ENCODE results near the gene PRR15L. TPM values are rescaled to one million over a fixed set of nuclear protein-coding genes. Genes with fewer than 3 reads are reported as not detected.
"Not testable (repeated sequence)": the region's sequence is repeated elsewhere in the genome, so short reads cannot be mapped to it uniquely, and the experiment has no call there.

The PRR15L gene
- polyA plus RNA-seq, 4 donors: 159 to 388 (median 277) TPM

GRCh38 chr17:47928415-47928814, 29.3 kb downstream of the PRR15L start:
- 68 to 70% (median 69%) methylated on average over 2 of the region's 2 CpGs for WGBS, 3 donors
- H3K4me1 ChIP-seq (ENCODE audit: control insufficient read depth in 3 of 3, insufficient read depth in 2 of 3, low read depth in 1 of 3, low read length in 2 of 3): peaks cover 0 to 6% (median 2%) of the 10 kb centered on the region in 3 donors
- H3K36me3 ChIP-seq (ENCODE audit: control insufficient read depth in 3 of 3, insufficient read depth in 2 of 3, low read depth in 1 of 3, low read length in 3 of 3): peaks cover 17 to 78% (median 24%) of the 10 kb centered on the region in 3 donors

GRCh38 chr17:47927821-47928400, 29.8 kb downstream of the PRR15L start:
- FAIRE-seq (no peak), DNase-seq (no peak)
- Histone ChIP-seq H3K27me3 (ENCODE audit: control insufficient read depth in 3 of 3, insufficient read depth in 3 of 3, low read length in 3 of 3) (no peaks in the 10 kb centered on the region), H3K4me1 (ENCODE audit: control insufficient read depth in 3 of 3, insufficient read depth in 2 of 3, low read depth in 1 of 3, low read length in 2 of 3) (peaks cover 0 to 6% (median 2%) of the 10 kb centered on the region in 3 donors), H3K36me3 (ENCODE audit: control insufficient read depth in 3 of 3, insufficient read depth in 2 of 3, low read depth in 1 of 3, low read length in 3 of 3) (peaks cover 19 to 78% (median 24%) of the 10 kb centered on the region in 3 donors), H3K4me3 (ENCODE audit: low read depth in 1 of 3, low read length in 3 of 3) (no peak overlapping the region), H3K9me3 (ENCODE audit: control insufficient read depth in 2 of 2, insufficient read depth in 1 of 2, low read depth in 1 of 2, low read length in 1 of 2) (no peaks in the 10 kb centered on the region), H3K27ac (ENCODE audit: low read depth in 1 of 3, low read length in 2 of 3) (no peak overlapping the region)
- WGBS, 3 donors: 93 to 95% (median 95%) methylated on average over 20 of the region's 20 CpGs

More at GRCh38 chr17:47928415-47928814, 29.3 kb downstream of the PRR15L start:
- no peak overlapping the region for H3K4me3 ChIP-seq (ENCODE audit: low read depth in 1 of 3, low read length in 3 of 3)
- DNase-seq: no peak
- H3K9me3 ChIP-seq (ENCODE audit: control insufficient read depth in 2 of 2, insufficient read depth in 1 of 2, low read depth in 1 of 2, low read length in 1 of 2): no peaks in the 10 kb centered on the region
- no peak overlapping the region for H3K27ac ChIP-seq (ENCODE audit: low read depth in 1 of 3, low read length in 2 of 3)
- H3K27me3 ChIP-seq (ENCODE audit: control insufficient read depth in 3 of 3, insufficient read depth in 3 of 3, low read length in 3 of 3): no peaks in the 10 kb centered on the region
- no peak for FAIRE-seq

- H3K36me3 ChIP-seq (ENCODE audit: control insufficient read depth in 3 of 3, insufficient read depth in 2 of 3, low read depth in 1 of 3, low read length in 3 of 3): peaks cover 19 to 79% (median 23%) of the 10 kb centered on the region in 3 donors
- no peak overlapping the region for H3K4me3 ChIP-seq (ENCODE audit: low read depth in 1 of 3, low read length in 3 of 3)
- peaks cover 0 to 6% (median 2%) of the 10 kb centered on the region in 3 donors for H3K4me1 ChIP-seq (ENCODE audit: control insufficient read depth in 3 of 3, insufficient read depth in 2 of 3, low read depth in 1 of 3, low read length in 2 of 3)
- H3K9me3 ChIP-seq (ENCODE audit: control insufficient read depth in 2 of 2, insufficient read depth in 1 of 2, low read depth in 1 of 2, low read length in 1 of 2): no peaks in the 10 kb centered on the region
- H3K27me3 ChIP-seq (ENCODE audit: control insufficient read depth in 3 of 3, insufficient read depth in 3 of 3, low read length in 3 of 3): no peaks in the 10 kb centered on the region
- DNase-seq (no peak), FAIRE-seq (no peak)
- H3K27ac ChIP-seq (ENCODE audit: low read depth in 1 of 3, low read length in 2 of 3): no peak overlapping the region
- WGBS, 3 donors: 88 to 94% (median 92%) methylated on average over 1 to 3 of the region's 3 CpGs
Measured at GRCh38 chr17:47925678-47925988, 32.0 kb downstream of the PRR15L start.

GRCh38 chr17:47924785-47925677, 32.7 kb downstream of the PRR15L start:
- DNase-seq: no peak
- 91 to 95% (median 94%) methylated on average over 23 of the region's 23 CpGs for WGBS, 3 donors
- no peak for FAIRE-seq

GRCh38 chr17:47919889-47920288, 37.8 kb downstream of the PRR15L start:
- peaks cover 3 to 51% (median 7%) of the 10 kb centered on the region in 3 donors for H3K36me3 ChIP-seq (ENCODE audit: control insufficient read depth in 3 of 3, insufficient read depth in 2 of 3, low read depth in 1 of 3, low read length in 3 of 3)
- not testable (repeated sequence) for H3K27ac ChIP-seq (ENCODE audit: low read depth in 1 of 3, low read length in 2 of 3); H3K4me1 ChIP-seq (ENCODE audit: control insufficient read depth in 3 of 3, insufficient read depth in 2 of 3, low read depth in 1 of 3, low read length in 2 of 3); H3K27me3 ChIP-seq (ENCODE audit: control insufficient read depth in 3 of 3, insufficient read depth in 3 of 3, low read length in 3 of 3); H3K4me3 ChIP-seq (ENCODE audit: low read depth in 1 of 3, low read length in 3 of 3); H3K9me3 ChIP-seq (ENCODE audit: control insufficient read depth in 2 of 2, insufficient read depth in 1 of 2, low read depth in 1 of 2, low read length in 1 of 2); FAIRE-seq; DNase-seq
- 93 to 95% (median 95%) methylated on average over 14 of the region's 14 CpGs for WGBS, 3 donors

More at GRCh38 chr17:47924785-47925677, 32.7 kb downstream of the PRR15L start:
- H3K4me1 ChIP-seq (ENCODE audit: control insufficient read depth in 3 of 3, insufficient read depth in 2 of 3, low read depth in 1 of 3, low read length in 2 of 3): peaks cover 0 to 6% (median 2%) of the 10 kb centered on the region in 3 donors
- H3K36me3 ChIP-seq (ENCODE audit: control insufficient read depth in 3 of 3, insufficient read depth in 2 of 3, low read depth in 1 of 3, low read length in 3 of 3): peaks cover 18 to 73% (median 19%) of the 10 kb centered on the region in 3 donors
- no peaks in the 10 kb centered on the region for H3K27me3 ChIP-seq (ENCODE audit: control insufficient read depth in 3 of 3, insufficient read depth in 3 of 3, low read length in 3 of 3)
- H3K4me3 ChIP-seq (ENCODE audit: low read depth in 1 of 3, low read length in 3 of 3): no peak overlapping the region
- no peaks in the 10 kb centered on the region for H3K9me3 ChIP-seq (ENCODE audit: control insufficient read depth in 2 of 2, insufficient read depth in 1 of 2, low read depth in 1 of 2, low read length in 1 of 2)
- H3K27ac ChIP-seq (ENCODE audit: low read depth in 1 of 3, low read length in 2 of 3): no peak overlapping the region

GRCh38 chr17:47918991-47919390, 38.7 kb downstream of the PRR15L start:
- no peak for FAIRE-seq
- 92 to 96% (median 92%) methylated on average over 2 of the region's 2 CpGs for WGBS, 3 donors

GRCh38 chr17:47918006-47918405, 39.7 kb downstream of the PRR15L start:
- FAIRE-seq (no peak), DNase-seq (no peak)
- no peak overlapping the region for H3K27ac ChIP-seq (ENCODE audit: low read depth in 1 of 3, low read length in 2 of 3)
- H3K36me3 ChIP-seq (ENCODE audit: control insufficient read depth in 3 of 3, insufficient read depth in 2 of 3, low read depth in 1 of 3, low read length in 3 of 3): peaks cover 3 to 41% (median 4%) of the 10 kb centered on the region in 3 donors
- WGBS, 3 donors: 58 to 72% (median 68%) methylated on average over 2 of the region's 2 CpGs
- no peaks in the 10 kb centered on the region for H3K9me3 ChIP-seq (ENCODE audit: control insufficient read depth in 2 of 2, insufficient read depth in 1 of 2, low read depth in 1 of 2, low read length in 1 of 2)
- no peaks in the 10 kb centered on the region for H3K27me3 ChIP-seq (ENCODE audit: control insufficient read depth in 3 of 3, insufficient read depth in 3 of 3, low read length in 3 of 3)
- H3K4me1 ChIP-seq (ENCODE audit: control insufficient read depth in 3 of 3, insufficient read depth in 2 of 3, low read depth in 1 of 3, low read length in 2 of 3): no peaks in the 10 kb centered on the region
- no peak overlapping the region for H3K4me3 ChIP-seq (ENCODE audit: low read depth in 1 of 3, low read length in 3 of 3)

More at GRCh38 chr17:47918991-47919390, 38.7 kb downstream of the PRR15L start:
- DNase-seq: no peak
- Histone ChIP-seq H3K9me3 (ENCODE audit: control insufficient read depth in 2 of 2, insufficient read depth in 1 of 2, low read depth in 1 of 2, low read length in 1 of 2) (no peaks in the 10 kb centered on the region), H3K36me3 (ENCODE audit: control insufficient read depth in 3 of 3, insufficient read depth in 2 of 3, low read depth in 1 of 3, low read length in 3 of 3) (peaks cover 3 to 50% (median 6%) of the 10 kb centered on the region in 3 donors), H3K27me3 (ENCODE audit: control insufficient read depth in 3 of 3, insufficient read depth in 3 of 3, low read length in 3 of 3) (no peaks in the 10 kb centered on the region), H3K4me1 (ENCODE audit: control insufficient read depth in 3 of 3, insufficient read depth in 2 of 3, low read depth in 1 of 3, low read length in 2 of 3) (no peaks in the 10 kb centered on the region), H3K27ac (ENCODE audit: low read depth in 1 of 3, low read length in 2 of 3) (no peak overlapping the region), H3K4me3 (ENCODE audit: low read depth in 1 of 3, low read length in 3 of 3) (no peak overlapping the region)

- H3K27ac ChIP-seq (ENCODE audit: low read depth in 1 of 3, low read length in 2 of 3): no peak overlapping the region
- H3K9me3 ChIP-seq (ENCODE audit: control insufficient read depth in 2 of 2, insufficient read depth in 1 of 2, low read depth in 1 of 2, low read length in 1 of 2): no peaks in the 10 kb centered on the region
- no peak for FAIRE-seq
- peaks cover 3 to 37% (median 4%) of the 10 kb centered on the region in 3 donors for H3K36me3 ChIP-seq (ENCODE audit: control insufficient read depth in 3 of 3, insufficient read depth in 2 of 3, low read depth in 1 of 3, low read length in 3 of 3)
- H3K4me3 ChIP-seq (ENCODE audit: low read depth in 1 of 3, low read length in 3 of 3): no peak overlapping the region
- no peaks in the 10 kb centered on the region for H3K27me3 ChIP-seq (ENCODE audit: control insufficient read depth in 3 of 3, insufficient read depth in 3 of 3, low read length in 3 of 3)
- no peak for DNase-seq
- H3K4me1 ChIP-seq (ENCODE audit: control insufficient read depth in 3 of 3, insufficient read depth in 2 of 3, low read depth in 1 of 3, low read length in 2 of 3): no peaks in the 10 kb centered on the region
- WGBS, 3 donors: 80 to 89% (median 89%) methylated on average over 2 of the region's 2 CpGs
Measured at GRCh38 chr17:47917581-47917980, 40.1 kb downstream of the PRR15L start.

Data from small intestine (tissue), 7 donors.